PC-3 (cell line): Measurements from ENCODE around the gene MAPKAP1. TPM values are rescaled to one million over a fixed set of nuclear protein-coding genes. Genes with fewer than 3 reads are reported as not detected.

Experiments used
- ATAC-seq: fragments of 200-7000 bp; cut with Tn5 transposase; 2 replicates; pipeline ENCODE4 v1.9.1; 2020; ENCODE audit warnings: mild to moderate bottlenecking, moderate library complexity
- BruUV-seq: library from RNA; stranded (reverse); fragments of 400-500 nt; replicated peaks from 2 replicates; lab custom pipeline; 2021; lab: Mats Ljungman, UMichigan
- CTCF ChIA-PET: fragments of 300-600 bp; sonication (Branson Sonifier 250); formaldehyde crosslinking; loops from one replicate; lab custom pipeline; 2022; ENCODE audit warnings: antibody characterized with exemption; lab: Charles Lee
- POLR2A ChIA-PET: fragments of 300-600 bp; sonication (Branson Sonifier 250); formaldehyde crosslinking; loops from one replicate; lab custom pipeline; 2022; ENCODE audit warnings: antibody characterized with exemption; ENCODE audit not compliant: unreplicated experiment; lab: Charles Lee
- DNase-seq: peaks from one replicate; pipeline ENCODE4 v3.0.0-alpha.2; 2015
- H2AFZ ChIP-seq: fragments of 300-600 bp; sonication (generic); 2 replicates; pipeline ENCODE4 v1.6.0; 2016; ENCODE audit warnings: antibody characterized with exemption, low read length
- H3F3A ChIP-seq: fragments of 300-600 bp; sonication (generic); one replicate; pipeline ENCODE4 v1.6.0; 2017; ENCODE audit warnings: antibody characterized with exemption, low read length, control low read depth, mild to moderate bottlenecking; ENCODE audit not compliant: unreplicated experiment
- H3K27ac ChIP-seq: fragments of 300-600 bp; sonication (generic); 2 replicates; pipeline ENCODE4 v1.5.1; 2016; ENCODE audit warnings: mild to moderate bottlenecking, low read length
- H3K27me3 ChIP-seq: fragments of 300-600 bp; sonication (generic); 2 replicates; pipeline ENCODE4 v1.6.1; 2016; ENCODE audit warnings: low read length, mixed read lengths
- H3K36me3 ChIP-seq: fragments of 300-600 bp; sonication (generic); 2 replicates; pipeline ENCODE4 v1.6.1; 2016; ENCODE audit warnings: low read depth, mixed run types, low read length, mixed read lengths
- H3K4me1 ChIP-seq: fragments of 300-600 bp; sonication (generic); 2 replicates; pipeline ENCODE4 v1.5.1; 2016; ENCODE audit warnings: low read length; ENCODE audit not compliant: insufficient read depth
- H3K4me2 ChIP-seq: fragments of 300-600 bp; sonication (generic); 2 replicates; pipeline ENCODE4 v1.6.0; 2016; ENCODE audit warnings: low read length
- H3K4me3 ChIP-seq: fragments of 300-600 bp; sonication (generic); 2 replicates; pipeline ENCODE4 v1.5.1; 2016; ENCODE audit warnings: mild to moderate bottlenecking, low read length, mixed read lengths
- H3K79me2 ChIP-seq: fragments of 300-600 bp; sonication (generic); 2 replicates; pipeline ENCODE4 v1.6.1; 2017; ENCODE audit warnings: low read length, mixed read lengths
- H3K9ac ChIP-seq: fragments of 300-600 bp; sonication (generic); 2 replicates; pipeline ENCODE4 v1.6.0; 2016; ENCODE audit warnings: mild to moderate bottlenecking, low read length
- H3K9me2 ChIP-seq: fragments of 300-600 bp; sonication (generic); replicated peaks from 2 replicates; pipeline ENCODE4 v1.6.1; 2016; ENCODE audit warnings: mixed run types, low read length, mixed read lengths
- H3K9me3 ChIP-seq: fragments of 300-600 bp; sonication (generic); 2 replicates; pipeline ENCODE4 v1.6.1; 2016; ENCODE audit warnings: low read length, mixed read lengths
- H4K20me1 ChIP-seq: fragments of 300-600 bp; sonication (generic); 2 replicates; pipeline ENCODE4 v1.6.1; 2016; ENCODE audit warnings: low read length, mixed read lengths
- CTCF ChIP-seq: fragments of 300-600 bp; sonication (generic); conservative IDR thresholded peaks from 2 replicates; pipeline ENCODE4 v1.5.1; 2017; ENCODE audit warnings: antibody characterized with exemption, low read depth, mild to moderate bottlenecking, low read length
- EZH2 ChIP-seq: fragments of 300-600 bp; sonication (generic); IDR thresholded peaks from one replicate; pipeline ENCODE4 v1.6.1; 2017; ENCODE audit warnings: antibody characterized with exemption, mild to moderate bottlenecking, low read length; ENCODE audit not compliant: unreplicated experiment
- EZH2phosphoT487 ChIP-seq: fragments of 300-600 bp; sonication (generic); IDR thresholded peaks from 2 replicates; pipeline ENCODE4 v1.6.1; 2018; ENCODE audit warnings: mild to moderate bottlenecking, antibody characterized with exemption, low read length, borderline replicate concordance
- intact Hi-C: fragments of 100-400 bp; cut with micrococcal nuclease; formaldehyde crosslinking; loops from 2 replicates; pipeline ENCODE4 v1.9.0; 2023
- total RNA-seq: library from RNA; depleted of rRNA; stranded (reverse); fragments of >200 nt; gene quantifications from 2 replicates; pipeline ENCODE4 v1.2.3, GENCODE V29; 2014

The MAPKAP1 gene
- total RNA-seq, 1 experiment from 2014 or later = 128 TPM

GRCh38 chr9:125412166-125412565 is 294.8 kb downstream of the MAPKAP1 start:
- H3K27me3 ChIP-seq = no peaks in the 10 kb centered on the region
- no peak overlapping the region for H3K27ac ChIP-seq
- no peaks in the 10 kb centered on the region for H3K9me2 ChIP-seq
- H3K9ac ChIP-seq = no peak overlapping the region
- H3K4me3 ChIP-seq = no peak overlapping the region
- no peaks in the 10 kb centered on the region for H3K4me1 ChIP-seq
- no peaks in the 10 kb centered on the region for H3F3A ChIP-seq
- no TSS peak for BruUV-seq
- no peak for ATAC-seq
- intact Hi-C loops = no loop called here
- CTCF ChIA-PET = no interaction called here
- no peak overlapping the region for H3K4me2 ChIP-seq
- POLR2A ChIA-PET = no interaction called here
- no peaks in the 10 kb centered on the region for H4K20me1 ChIP-seq
- no peak overlapping the region for H2AFZ ChIP-seq
- H3K36me3 ChIP-seq = no peaks in the 10 kb centered on the region
- TF ChIP-seq EZH2 = no peak
- H3K9me3 ChIP-seq = no peaks in the 10 kb centered on the region
- no peaks in the 10 kb centered on the region for H3K79me2 ChIP-seq
- DNase-seq = no peak

- no peak for ATAC-seq
- no peak overlapping the region for H3K4me2 ChIP-seq
Measured at GRCh38 chr9:125411171-125411756, 295.7 kb downstream of the MAPKAP1 start.

GRCh38 chr9:125410522-125410894 is 296.5 kb downstream of the MAPKAP1 start:
- Histone ChIP-seq H3K4me3 (no peak overlapping the region), H3K4me2 (no peak overlapping the region), H3K9ac (no peak overlapping the region), H4K20me1 (no peaks in the 10 kb centered on the region), H2AFZ (no peak overlapping the region), H3K79me2 (no peaks in the 10 kb centered on the region), H3F3A (no peaks in the 10 kb centered on the region), H3K27ac (no peak overlapping the region), H3K36me3 (no peaks in the 10 kb centered on the region), H3K27me3 (no peaks in the 10 kb centered on the region), H3K9me2 (no peaks in the 10 kb centered on the region), H3K9me3 (no peaks in the 10 kb centered on the region), H3K4me1 (peaks cover 8% of the 10 kb centered on the region)
- no peak for TF ChIP-seq EZH2
- TF ChIP-seq EZH2phosphoT487 = no peak
- no peak for TF ChIP-seq CTCF
- no TSS peak for BruUV-seq
- DNase-seq (no peak), ATAC-seq (no peak)
- CTCF ChIA-PET = no interaction called here
- POLR2A ChIA-PET = no interaction called here
- intact Hi-C loops = no loop called here

More at GRCh38 chr9:125411171-125411756, 295.7 kb downstream of the MAPKAP1 start:
- no peak for TF ChIP-seq EZH2
- no peak for TF ChIP-seq EZH2phosphoT487
- Histone ChIP-seq H3K4me1 (peaks cover 5% of the 10 kb centered on the region), H3K4me3 (no peak overlapping the region), H3F3A (no peaks in the 10 kb centered on the region), H3K9me3 (no peaks in the 10 kb centered on the region), H3K36me3 (no peaks in the 10 kb centered on the region), H3K27ac (no peak overlapping the region), H2AFZ (no peak overlapping the region), H3K79me2 (no peaks in the 10 kb centered on the region), H4K20me1 (no peaks in the 10 kb centered on the region), H3K9ac (no peak overlapping the region), H3K9me2 (no peaks in the 10 kb centered on the region), H3K27me3 (no peaks in the 10 kb centered on the region)
- POLR2A ChIA-PET = no interaction called here
- DNase-seq = no peak
- CTCF ChIA-PET = no interaction called here
- BruUV-seq = no TSS peak
- intact Hi-C loops = no loop called here
